Activated CD4-positive, alpha-beta T cell treated with anti-CD3 and anti-CD28 coated beads for 36 hours (primary cell): ENCODE measurements around the gene SETMAR. TPM values are rescaled to one million over a fixed set of nuclear protein-coding genes. Genes with fewer than 3 reads are reported as not detected.

ENCODE experiments used
- ATAC-seq: fragments of 200-7000 bp; cut with Tn5 transposase; one replicate; pipeline ENCODE4 v1.10.0; 2021; ENCODE audit warnings: mild to moderate bottlenecking, moderate library complexity
- CTCF ChIA-PET: fragments of 350-600 bp; sonication (Branson Sonifier 250); formaldehyde crosslinking; loops from one replicate; lab custom pipeline; 2021; ENCODE audit warnings: antibody characterized with exemption; lab: Charles Lee
- POLR2A ChIA-PET: fragments of 350-600 bp; sonication (Branson Sonifier 250); formaldehyde crosslinking; loops from one replicate; lab custom pipeline; 2021; ENCODE audit warnings: antibody characterized with exemption, inconsistent platforms; lab: Charles Lee
- DNase-seq: peaks from one replicate; pipeline ENCODE4 v3.0.0-alpha.2; 2020
- H3K27ac Mint-ChIP-seq: one replicate; pipeline ENCODE4 v1.8.0; 2021; ENCODE audit warnings: mixed read lengths
- H3K27me3 Mint-ChIP-seq: one replicate; pipeline ENCODE4 v1.8.0; 2021; ENCODE audit warnings: mixed read lengths
- H3K36me3 Mint-ChIP-seq: one replicate; pipeline ENCODE4 v1.8.0; 2021; ENCODE audit warnings: low read depth, mixed read lengths
- H3K4me1 Mint-ChIP-seq: one replicate; pipeline ENCODE4 v1.8.0; 2021; ENCODE audit warnings: mixed read lengths
- H3K4me3 Mint-ChIP-seq: one replicate; pipeline ENCODE4 v1.8.0; 2021; ENCODE audit warnings: mild to moderate bottlenecking, moderate library complexity, mixed read lengths
- H3K9me3 Mint-ChIP-seq: one replicate; pipeline ENCODE4 v1.8.0; 2021; ENCODE audit warnings: low read depth, mixed read lengths
- intact Hi-C, 2 experiments: fragments of 100-400 bp; cut with DNase I in 1 of 2; cut with micrococcal nuclease in 1 of 2; formaldehyde crosslinking; loops; one replicate each; pipeline versions ENCODE4 v1.14.2 to v1.15.1; 2022 to 2024; cut with DNase I, micrococcal nuclease
- total RNA-seq, 2 experiments: library from RNA; stranded (reverse); gene quantifications; one replicate each; pipeline ENCODE4 v1.2.3, GENCODE V29; 2021

SETMAR gene
- total RNA-seq, 2 experiments from 2014 or later, result 19.3 to 19.4 TPM

DNA sequence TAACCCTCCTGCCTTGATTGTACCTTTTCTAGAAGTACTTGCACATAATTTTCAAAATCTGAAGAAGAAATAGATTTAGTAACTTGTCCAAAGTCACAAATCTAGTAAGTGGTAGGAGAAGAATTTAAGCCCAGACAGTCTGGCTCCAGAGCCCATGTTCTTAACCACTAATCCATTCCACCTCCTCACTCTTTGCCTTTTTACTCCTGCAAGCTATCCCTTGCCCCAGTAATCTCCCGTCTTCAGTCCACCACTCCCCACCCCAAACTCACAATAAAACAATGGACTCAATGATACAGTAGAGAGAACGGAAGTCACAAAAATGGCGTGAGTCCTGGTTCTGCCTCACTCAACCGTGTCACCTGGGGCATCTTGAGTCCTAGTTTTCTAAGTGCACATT is 48.7 kb downstream of the SETMAR start:
- no peak for ATAC-seq

DNA sequence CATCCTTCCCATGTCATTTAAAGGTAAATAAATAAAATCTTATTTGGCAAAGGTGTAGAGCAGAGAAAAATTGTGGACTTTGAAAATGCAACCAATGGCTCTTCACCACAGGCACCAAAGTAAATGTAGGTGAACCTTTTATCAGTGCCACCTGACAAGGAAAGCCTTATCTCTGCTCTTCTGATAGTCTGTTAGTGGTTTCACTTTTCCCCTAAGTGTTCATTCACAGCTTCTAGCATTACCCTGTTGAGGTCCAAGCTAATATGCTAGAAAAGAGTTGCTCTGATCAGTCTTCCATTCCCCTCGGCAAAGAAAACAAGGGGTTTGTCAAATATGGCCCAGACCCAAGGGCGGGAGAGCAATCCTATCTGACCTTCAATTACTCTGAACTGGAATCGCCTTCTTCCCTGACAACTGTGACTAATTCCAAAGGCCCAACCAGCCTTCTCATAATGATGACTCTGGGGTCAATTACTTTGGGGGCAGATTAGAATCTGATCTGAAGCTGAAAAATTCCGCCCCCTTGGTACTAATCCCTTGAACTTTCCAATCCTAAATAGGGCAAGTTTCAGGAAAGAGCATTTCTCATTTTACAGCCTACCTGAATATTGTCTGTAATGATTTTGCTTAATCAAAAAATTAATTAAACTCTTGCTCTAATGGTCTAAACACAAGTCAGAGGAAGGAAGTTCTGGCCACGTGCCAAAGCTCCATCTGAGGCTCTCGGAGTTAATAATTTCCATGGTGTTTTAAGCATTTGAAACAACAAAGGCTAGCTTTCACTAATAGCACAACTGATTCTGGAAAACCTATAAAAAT is 52.4 kb downstream of the SETMAR start:
- ChIA-PET CTCF (interaction anchor here (1.2 kb wide), 1 partner anchor 12 kb away, joined by 3 read pairs; no protein-coding TSS in a partner anchor), POLR2A (no interaction called here)
- Mint-ChIP-seq H3K27me3 (no peaks in the 10 kb centered on the region), H3K27ac (peak overlapping the region; percentile 37), H3K9me3 (no peaks in the 10 kb centered on the region), H3K36me3 (peaks cover 3% of the 10 kb centered on the region), H3K4me3 (no peak overlapping the region), H3K4me1 (peaks cover 19% of the 10 kb centered on the region)
- no peak for ATAC-seq
- DNase-seq, result no peak
- intact Hi-C loops, result no loop called here

More for the DNA sequence above, 48.7 kb downstream of the SETMAR start:
- Mint-ChIP-seq H3K36me3 (peaks cover 5% of the 10 kb centered on the region), H3K4me1 (peaks cover 17% of the 10 kb centered on the region), H3K4me3 (peak overlapping the region; percentile 74), H3K27ac (peak overlapping the region; percentile 92), H3K27me3 (no peaks in the 10 kb centered on the region), H3K9me3 (no peaks in the 10 kb centered on the region)
- no peak for DNase-seq
- CTCF ChIA-PET, result interaction anchor here (0.8 to 4.0 kb wide), 21 partner anchors 9 to 359 kb away, joined by 3 to 59 read pairs (median 5); partner anchors contain the start of genes ITPR1 and SUMF1
- intact Hi-C loops, result loop anchor here (1.0 to 5.0 kb wide), 16 partner anchors 35 to 770 kb away; partner anchors contain the start of genes ITPR1 (in 2 of the 2), SUMF1 (in 2 of the 2), ARL8B (in 1 of the 2) and SETMAR (in 1 of the 2)
- POLR2A ChIA-PET, result interaction anchor here (0.5 to 1.7 kb wide), 3 partner anchors 70 to 143 kb away, joined by 3 to 5 read pairs (median 4); no protein-coding TSS in a partner anchor

DNA sequence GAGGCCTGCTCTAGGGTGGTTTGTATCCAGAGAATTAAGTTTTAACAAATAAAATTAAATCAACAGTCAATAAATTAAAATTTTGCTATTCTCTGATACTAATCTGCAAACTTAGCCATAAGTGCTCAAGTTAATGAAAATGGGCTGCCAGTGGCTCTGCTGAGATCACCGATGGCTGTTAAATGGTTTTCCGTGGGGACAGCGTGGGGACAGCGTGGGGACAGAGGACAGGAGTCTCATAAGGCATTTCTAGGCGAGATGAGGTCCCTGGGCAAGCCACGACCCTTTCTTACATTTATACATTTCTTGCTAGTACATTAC is 53.0 kb downstream of the SETMAR start:
- peaks cover 3% of the 10 kb centered on the region for H3K36me3 Mint-ChIP-seq
- intact Hi-C loops, result no loop called here

DNA sequence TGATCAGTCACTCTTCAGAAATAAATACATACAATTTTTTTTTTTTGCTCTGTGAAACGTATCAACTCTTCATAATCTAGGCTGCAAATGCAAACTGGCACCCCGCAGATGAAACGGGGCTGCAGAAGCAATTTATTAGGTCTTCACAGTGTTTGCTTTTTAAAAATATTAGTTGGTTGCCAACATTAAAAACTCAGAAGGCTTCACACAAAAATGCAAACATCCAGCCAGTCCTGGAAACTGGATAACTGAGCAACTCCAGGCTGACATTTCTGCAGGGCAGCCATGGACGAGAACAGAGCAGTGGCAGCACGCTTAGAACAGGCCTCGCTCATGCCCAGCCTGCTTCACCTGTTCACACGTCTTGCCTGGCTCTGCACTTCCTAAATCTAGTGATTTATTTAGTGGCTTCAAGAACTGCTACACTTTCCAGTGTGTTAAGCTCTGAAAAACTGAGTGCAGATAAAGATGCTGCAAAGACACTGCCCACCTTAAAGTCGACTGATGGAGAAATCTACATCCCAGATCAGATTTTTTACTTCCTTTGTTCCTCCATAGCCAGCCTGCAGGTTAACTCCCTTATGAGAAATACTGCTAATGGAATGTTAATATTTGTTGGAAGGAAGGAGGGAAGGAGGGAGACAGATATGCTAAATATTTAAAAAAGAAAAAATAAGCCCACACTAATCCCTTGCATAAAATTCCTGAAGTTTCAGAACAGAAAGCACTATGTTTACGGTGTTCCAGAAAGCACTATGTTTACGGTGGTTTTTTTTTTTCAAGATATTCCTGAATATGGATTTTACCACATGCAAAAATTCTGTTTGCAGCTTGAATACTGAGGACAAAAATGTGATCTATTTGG is 53.6 kb downstream of the SETMAR start:
- Mint-ChIP-seq H3K4me1 (peaks cover 10% of the 10 kb centered on the region), H3K27ac (no peak overlapping the region), H3K9me3 (no peaks in the 10 kb centered on the region), H3K36me3 (peaks cover 5% of the 10 kb centered on the region), H3K27me3 (no peaks in the 10 kb centered on the region), H3K4me3 (no peak overlapping the region)
- ChIA-PET CTCF (interaction anchor here (0.8 kb wide), 1 partner anchor 244 kb away, joined by 4 read pairs; no protein-coding TSS in a partner anchor), POLR2A (no interaction called here)
- ATAC-seq, result no peak
- DNase-seq, result no peak
- intact Hi-C loops, result no loop called here

More for the DNA sequence above, 53.0 kb downstream of the SETMAR start:
- ChIA-PET CTCF (interaction anchor here (0.8 to 1.2 kb wide), 2 partner anchors 13 to 243 kb away, joined by 3 to 4 read pairs; no protein-coding TSS in a partner anchor), POLR2A (no interaction called here)
- Mint-ChIP-seq H3K27me3 (no peaks in the 10 kb centered on the region), H3K4me3 (no peak overlapping the region), H3K9me3 (no peaks in the 10 kb centered on the region), H3K4me1 (peaks cover 16% of the 10 kb centered on the region), H3K27ac (no peak overlapping the region)
- ATAC-seq, result no peak
- DNase-seq, result no peak

DNA sequence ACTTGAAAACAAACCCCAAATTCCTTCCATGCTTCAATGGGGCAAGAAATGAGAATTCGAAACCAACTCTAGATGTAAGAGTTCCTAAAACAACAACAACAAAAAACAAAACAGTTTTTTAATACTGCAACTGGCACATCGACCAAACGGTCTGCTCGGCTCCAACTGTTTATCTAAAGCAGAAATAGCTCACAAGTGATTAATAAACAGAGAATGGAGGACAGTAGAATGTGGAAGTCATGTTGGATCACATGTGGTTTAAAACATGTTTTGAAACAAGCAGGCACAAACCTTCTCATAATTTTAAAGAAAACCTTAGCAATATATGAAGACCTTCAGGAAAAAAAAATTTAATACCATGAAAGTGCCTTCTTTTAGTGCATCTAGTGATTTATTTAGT is 55.1 kb downstream of the SETMAR start:
- H3K27ac Mint-ChIP-seq, result no peak overlapping the region
- ChIA-PET CTCF (interaction anchor here (0.7 kb wide), 1 partner anchor 546 kb away, joined by 3 read pairs; no protein-coding TSS in a partner anchor), POLR2A (no interaction called here)
- no peak overlapping the region for H3K4me3 Mint-ChIP-seq
- H3K27me3 Mint-ChIP-seq, result no peaks in the 10 kb centered on the region
- no peaks in the 10 kb centered on the region for H3K9me3 Mint-ChIP-seq
- H3K4me1 Mint-ChIP-seq, result peaks cover 4% of the 10 kb centered on the region
- ATAC-seq (no peak), DNase-seq (no peak)
- H3K36me3 Mint-ChIP-seq, result peaks cover 7% of the 10 kb centered on the region
- intact Hi-C loops, result no loop called here

DNA sequence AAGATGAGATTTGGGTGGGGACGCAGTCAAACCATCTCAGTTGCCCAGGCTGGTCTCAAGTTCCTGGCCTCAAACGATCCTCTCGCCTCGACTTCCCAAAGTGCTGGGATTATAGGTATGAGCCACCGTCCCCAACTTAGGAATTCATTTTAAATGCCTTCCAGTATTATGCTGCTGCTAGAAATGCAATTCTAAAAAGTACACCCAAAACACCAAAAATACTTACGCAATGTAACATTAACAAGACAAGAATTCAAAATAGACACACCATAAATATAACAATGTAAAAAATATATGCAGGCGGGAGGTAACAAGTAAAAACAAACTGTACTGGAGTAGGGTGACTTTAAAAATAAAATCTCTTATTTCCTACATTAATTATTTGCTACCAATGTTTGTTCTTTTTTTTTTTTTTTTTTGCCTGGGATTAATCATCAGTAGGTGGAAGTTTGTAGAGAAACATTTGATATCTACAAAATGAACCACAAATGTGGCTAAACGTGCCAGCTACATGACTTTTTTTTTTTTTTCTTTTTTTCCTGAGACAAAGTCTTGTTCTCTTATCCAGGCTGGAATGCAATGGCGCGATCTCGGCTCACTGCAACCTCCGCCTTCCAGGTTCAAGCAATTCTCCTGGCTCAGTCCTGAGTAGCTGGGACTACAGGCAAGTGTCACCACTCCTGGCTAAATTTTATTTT is 56.8 kb downstream of the SETMAR start:
- Mint-ChIP-seq H3K4me3 (no peak overlapping the region), H3K36me3 (peaks cover 7% of the 10 kb centered on the region), H3K9me3 (no peaks in the 10 kb centered on the region), H3K27ac (no peak overlapping the region), H3K4me1 (peaks cover 4% of the 10 kb centered on the region), H3K27me3 (no peaks in the 10 kb centered on the region)
- CTCF ChIA-PET, result interaction anchor here (2.4 kb wide), 1 partner anchor 9 kb away, joined by 14 read pairs; no protein-coding TSS in a partner anchor
- ATAC-seq (no peak), DNase-seq (no peak)
- POLR2A ChIA-PET, result no interaction called here
- intact Hi-C loops, result no loop called here

DNA sequence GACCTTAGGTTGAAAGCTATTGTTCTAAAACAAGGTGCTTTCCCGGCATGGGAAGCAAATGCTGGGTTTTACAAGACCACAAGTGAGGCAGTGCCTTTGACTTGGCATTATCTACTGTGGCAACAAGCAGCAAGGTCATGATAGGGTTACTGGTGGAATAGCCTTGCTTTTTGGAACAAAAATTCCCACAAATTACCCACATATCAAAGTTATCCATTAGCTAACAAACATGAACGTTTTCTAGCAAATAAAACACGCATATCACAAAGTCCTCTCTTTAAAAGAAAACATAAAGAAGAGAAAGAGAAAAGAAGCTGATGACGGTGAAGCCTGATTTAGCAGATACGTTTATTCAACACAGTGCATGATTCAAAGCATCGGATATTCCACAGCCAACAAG is 57.6 kb downstream of the SETMAR start:
- ATAC-seq (no peak), DNase-seq (no peak)
- Mint-ChIP-seq H3K9me3 (no peaks in the 10 kb centered on the region), H3K27ac (no peak overlapping the region), H3K4me1 (peaks cover 2% of the 10 kb centered on the region), H3K4me3 (no peak overlapping the region), H3K36me3 (peaks cover 7% of the 10 kb centered on the region), H3K27me3 (no peaks in the 10 kb centered on the region)
- intact Hi-C loops, result no loop called here
- POLR2A ChIA-PET, result no interaction called here
- CTCF ChIA-PET, result interaction anchor here (2.4 kb wide), 1 partner anchor 10 kb away, joined by 14 read pairs; no protein-coding TSS in a partner anchor

DNA sequence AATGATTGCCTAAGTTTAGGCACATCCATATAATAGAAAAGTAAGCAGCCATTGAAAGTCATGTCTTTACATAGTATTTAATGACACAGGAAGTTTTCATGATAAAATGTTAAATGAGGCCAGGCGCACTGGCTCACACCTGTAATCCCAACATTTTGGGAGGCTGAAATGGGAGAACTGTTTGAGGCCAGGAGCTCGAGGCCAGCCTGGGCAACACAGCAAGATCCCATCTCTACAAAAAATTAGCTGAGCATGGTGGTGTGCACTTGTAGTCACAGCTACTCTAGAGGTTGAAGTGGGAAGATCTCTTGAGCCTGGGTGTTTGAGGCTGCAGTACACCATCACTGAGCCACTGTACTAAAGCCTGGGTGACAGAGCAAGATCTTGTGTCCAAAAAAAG is 59.4 kb downstream of the SETMAR start:
- intact Hi-C loops, result no loop called here
- H3K36me3 Mint-ChIP-seq, result peaks cover 7% of the 10 kb centered on the region
- no peak for DNase-seq
- POLR2A ChIA-PET, result no interaction called here
- H3K27me3 Mint-ChIP-seq, result no peaks in the 10 kb centered on the region
- H3K4me1 Mint-ChIP-seq, result peaks cover 2% of the 10 kb centered on the region
- H3K9me3 Mint-ChIP-seq, result no peaks in the 10 kb centered on the region
- no peak for ATAC-seq
- H3K27ac Mint-ChIP-seq, result no peak overlapping the region
- CTCF ChIA-PET, result no interaction called here
- H3K4me3 Mint-ChIP-seq, result no peak overlapping the region

Other genes starting within 250 kb of the SETMAR start
- 1 to 10 TPM; 3.5 to 4.9 TPM for gene SUMF1, start 163.9 kb downstream of the SETMAR start, total RNA-seq
- 10 to 100 TPM; 48.6 to 55.6 TPM for gene ITPR1, start 190.0 kb downstream of the SETMAR start, total RNA-seq